Activated CD4-positive, alpha-beta T cell treated with anti-CD3 and anti-CD28 coated beads for 1 hour (primary cell): ENCODE results near the gene DPP6.

Experiments used
- DNase-seq: peaks from one replicate; pipeline ENCODE4 v3.0.0-alpha.2; 2020

DPP6 gene

DNA sequence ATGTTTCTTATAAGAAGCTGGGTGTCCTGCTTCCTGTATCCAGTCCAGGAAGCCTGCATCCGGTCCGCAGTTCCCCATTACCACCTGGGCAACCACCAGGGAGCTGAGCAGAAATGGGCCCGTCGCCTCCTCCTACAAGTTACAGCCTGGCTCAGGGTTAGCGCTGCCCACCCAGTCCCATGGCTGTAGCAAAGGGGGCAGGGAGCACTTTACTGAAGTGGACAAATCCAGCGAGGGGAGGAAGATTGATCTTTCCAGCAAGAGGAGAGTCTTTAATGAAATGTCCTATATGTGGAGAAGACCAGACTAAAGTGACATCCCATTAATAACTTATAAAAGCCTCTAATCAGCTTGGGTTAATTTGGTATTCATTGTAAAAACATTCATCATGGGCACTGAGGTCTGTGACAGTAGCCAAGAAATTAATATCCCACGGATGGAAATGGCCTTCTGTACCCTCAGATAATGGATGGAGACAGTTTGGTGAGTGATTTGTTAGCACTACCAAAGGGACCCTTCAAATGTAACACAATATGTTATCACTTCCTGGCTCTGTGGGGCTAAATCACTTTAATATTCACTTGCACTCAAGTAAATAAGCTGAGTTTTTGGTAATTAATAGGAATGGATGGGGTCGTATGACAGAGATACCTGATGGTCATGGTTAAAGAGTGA is 627.3 kb downstream of the DPP6 start:
- DNase-seq: no peak

- no peak for DNase-seq
These were observed 628.9 kb downstream of the DPP6 start for GRCh38 chr7:154680894-154681659.

DNA sequence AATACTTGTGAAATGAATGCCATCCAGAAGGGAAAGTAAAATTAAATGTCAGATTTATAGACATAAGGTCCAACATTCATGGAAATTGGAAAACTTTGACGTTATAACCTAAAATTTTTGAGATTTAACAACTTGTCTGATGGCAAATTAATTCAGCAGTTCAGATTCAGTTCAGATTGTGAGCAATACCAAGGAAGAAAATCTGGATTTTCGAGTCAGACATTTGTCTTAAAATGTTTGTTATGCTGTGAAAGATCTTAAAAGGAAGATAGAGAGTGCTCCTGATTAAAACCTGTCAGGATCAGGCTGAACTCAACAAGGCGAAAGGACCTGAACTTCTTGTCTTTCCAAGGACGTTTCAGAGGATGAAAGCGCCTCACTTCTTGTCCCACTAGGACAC is 629.8 kb downstream of the DPP6 start:
- DNase-seq: no peak

DNA sequence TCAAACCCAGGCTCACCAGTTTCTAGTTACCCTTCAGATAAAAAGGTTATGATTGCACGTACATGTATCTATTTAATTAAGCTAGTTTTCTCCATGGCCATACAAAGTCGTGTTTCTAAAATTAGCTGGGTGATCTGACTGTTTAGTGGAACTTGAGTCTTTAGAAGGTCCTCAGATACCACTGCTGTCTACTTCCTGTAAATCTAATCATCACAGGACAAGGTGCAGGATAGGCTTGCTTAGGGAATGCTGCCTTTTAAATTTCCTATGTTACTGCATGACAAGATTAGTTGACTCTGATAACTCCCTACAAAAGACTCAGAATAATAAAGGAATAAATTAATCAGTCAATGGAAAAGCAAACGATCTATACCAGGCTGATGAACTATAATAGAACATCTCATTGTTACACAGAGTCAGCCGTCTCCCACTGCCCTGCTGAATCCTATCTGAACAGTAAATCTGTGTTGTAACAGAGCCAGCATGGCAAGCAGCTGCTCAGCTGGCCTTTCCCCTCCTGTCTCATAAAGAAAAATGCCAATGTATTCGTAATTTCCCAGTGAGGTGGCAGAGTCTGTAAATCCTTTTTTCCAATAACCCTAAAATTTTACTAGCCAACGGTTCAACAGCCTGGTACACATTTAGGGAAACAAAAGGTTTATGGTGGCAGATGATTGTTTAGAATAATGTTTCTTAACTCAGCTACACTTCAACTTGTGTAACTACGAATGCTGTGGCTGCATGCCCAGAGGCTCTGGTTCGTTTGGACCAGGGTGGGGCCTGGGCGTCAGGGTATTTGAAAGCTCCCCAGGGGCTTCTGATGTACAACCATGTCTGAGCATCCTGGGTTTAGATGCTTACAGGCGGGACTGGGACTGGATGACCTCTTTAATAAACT is 632.7 kb downstream of the DPP6 start:
- no peak for DNase-seq

DNA sequence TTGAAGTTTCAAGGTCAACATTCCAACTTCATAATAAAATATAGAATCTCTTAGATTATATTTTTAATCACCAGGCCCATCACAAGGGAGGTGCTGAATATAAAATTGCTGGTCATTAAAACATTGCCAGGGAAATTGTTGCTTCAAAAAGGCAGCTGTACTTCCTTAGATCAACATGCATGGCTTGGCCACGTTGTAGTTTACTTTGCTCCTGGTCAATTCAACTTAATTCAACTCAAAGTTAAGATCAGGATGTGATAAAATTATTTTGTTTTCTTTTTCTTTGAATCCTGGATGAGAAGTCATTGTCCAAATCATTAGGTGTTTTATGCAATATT is 633.3 kb downstream of the DPP6 start:
- DNase-seq: no peak

DNA sequence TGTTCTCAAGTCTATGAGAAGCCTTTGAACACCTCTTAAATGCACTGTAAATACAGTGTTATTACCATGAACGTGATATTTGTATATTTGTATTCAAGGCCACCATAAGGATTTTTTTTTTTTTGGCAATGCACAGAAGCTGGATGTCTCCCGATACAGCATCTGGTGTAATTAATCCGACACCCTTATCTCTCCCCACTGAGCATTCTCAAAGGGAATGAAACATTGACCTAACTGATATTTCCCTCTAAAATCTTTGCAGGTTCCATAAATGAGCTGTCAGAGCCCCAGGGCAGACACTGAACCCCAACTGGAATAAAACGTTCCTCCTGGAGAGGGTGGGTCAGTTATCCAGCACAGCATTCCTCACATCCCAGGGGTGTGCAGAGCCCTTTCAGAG is 634.1 kb downstream of the DPP6 start:
- no peak for DNase-seq

DNA sequence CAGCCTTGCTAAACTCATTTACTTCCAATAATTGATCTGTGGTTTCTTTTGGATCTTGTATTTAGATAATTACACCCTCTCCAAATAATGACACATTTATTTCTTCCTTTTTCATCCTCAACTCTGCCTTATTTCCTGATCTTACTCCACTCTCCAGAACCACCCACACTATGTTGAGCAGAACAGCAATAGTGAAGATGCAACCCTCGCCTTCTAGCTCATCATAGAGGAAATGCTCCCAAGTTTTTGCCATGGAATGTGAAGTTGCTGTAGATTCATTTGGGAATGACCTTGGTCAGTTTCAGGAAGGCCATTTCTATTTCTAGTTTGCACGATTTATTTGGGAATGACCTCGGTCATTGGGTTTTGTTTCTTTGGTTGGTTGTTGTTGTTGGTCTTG is 636.8 kb downstream of the DPP6 start:
- DNase-seq: no peak

- no peak for DNase-seq
These were observed 638.2 kb downstream of the DPP6 start for GRCh38 chr7:154690411-154690810.

DNA sequence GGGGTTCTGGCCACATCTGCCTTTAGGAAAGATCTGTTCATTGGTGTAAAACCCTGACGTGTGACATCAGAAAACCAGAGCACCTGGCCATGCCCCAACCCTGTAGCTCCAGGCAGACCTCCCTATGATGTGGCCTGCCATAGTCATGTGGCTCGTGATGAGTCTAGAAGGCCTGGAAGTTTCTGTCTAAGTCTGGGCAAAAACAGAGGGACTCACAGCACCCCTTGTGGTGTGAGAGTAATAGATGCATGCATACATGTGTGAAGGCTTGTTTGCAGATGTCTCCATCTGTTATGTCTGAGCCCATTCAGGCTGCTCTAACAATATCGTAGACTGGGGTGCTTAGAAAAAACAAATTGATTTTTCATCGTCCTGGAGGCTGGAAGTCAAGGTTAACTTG is 641.5 kb downstream of the DPP6 start:
- DNase-seq: no peak

DNA sequence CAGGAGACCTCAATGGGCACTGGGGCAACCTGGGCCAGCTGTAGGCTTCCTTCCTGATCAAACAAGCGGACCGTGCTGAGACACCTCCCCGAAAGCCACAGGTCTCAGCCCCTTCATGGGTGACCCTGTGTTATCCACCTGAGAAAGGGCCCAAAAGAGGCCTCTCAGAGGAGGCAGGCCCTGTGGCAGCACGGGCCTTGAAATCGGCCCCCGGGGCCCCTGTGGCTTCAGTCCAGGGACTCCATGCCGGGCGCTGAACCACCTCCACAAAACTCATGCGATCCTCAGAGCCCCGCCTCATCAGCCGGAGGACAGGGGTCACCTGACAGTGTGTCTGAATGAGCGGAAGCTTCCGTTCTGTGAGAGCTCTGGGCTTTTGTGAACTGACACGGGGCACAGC is 643.6 kb downstream of the DPP6 start:
- no peak for DNase-seq

- DNase-seq: no peak
These were observed 644.4 kb downstream of the DPP6 start for GRCh38 chr7:154696556-154696955.

DNA sequence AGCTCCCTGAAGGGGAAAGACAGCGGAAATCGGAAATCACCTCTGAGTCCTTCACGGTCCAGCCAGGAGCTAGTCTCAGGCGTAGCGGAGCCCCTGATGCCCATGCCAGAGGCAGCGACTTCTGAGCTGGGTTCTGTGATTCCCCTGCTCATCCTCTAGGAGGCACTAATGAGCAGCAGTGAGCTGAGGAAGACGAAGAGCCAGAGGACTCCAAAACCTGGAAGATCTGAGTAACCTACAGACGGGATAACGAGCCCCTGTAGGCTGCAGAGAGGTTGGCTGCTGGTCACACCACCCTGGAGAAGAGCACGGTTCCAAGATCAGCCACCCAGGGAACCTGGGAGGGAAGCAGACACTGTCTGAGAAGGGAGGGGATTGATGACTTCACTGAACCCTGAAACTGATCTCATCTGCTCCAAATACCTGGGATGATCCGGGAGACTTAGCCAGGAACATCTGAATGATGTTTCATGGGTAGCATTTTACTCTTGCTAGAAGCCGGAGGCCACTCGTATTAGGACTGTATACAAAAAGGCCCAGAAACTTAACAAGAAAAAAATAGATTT is 646.6 kb downstream of the DPP6 start:
- DNase-seq: no peak

- no peak for DNase-seq
These were observed 647.2 kb downstream of the DPP6 start for GRCh38 chr7:154699417-154699816.

- DNase-seq: no peak
These were observed 657.8 kb downstream of the DPP6 start for GRCh38 chr7:154709840-154710520.

- no peak for DNase-seq
These were observed 667.8 kb downstream of the DPP6 start for GRCh38 chr7:154720016-154720415.

GRCh38 chr7:154721086-154721485 is 668.9 kb downstream of the DPP6 start:
- no peak for DNase-seq

DNA sequence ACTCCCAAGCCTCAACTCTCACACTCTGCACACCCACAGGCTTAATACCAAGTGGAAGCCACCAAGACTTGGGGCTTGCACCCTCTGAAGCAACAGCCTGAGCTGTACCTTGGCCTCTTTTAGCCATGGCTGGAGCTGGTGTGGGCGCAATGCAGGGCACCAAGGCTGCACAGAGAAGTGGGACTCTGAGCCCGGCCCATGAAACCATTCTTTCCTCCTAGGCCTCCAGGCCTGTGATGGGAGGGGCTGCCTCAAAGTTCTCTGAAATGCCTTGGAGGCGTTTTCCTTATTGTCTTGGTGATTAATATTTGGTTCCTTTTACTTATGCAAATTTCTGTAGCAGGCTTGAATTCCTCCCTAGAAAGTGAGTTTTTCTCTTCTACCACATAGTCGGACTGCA is 674.2 kb downstream of the DPP6 start:
- no peak for DNase-seq

GRCh38 chr7:154729056-154729455 is 676.9 kb downstream of the DPP6 start:
- no peak for DNase-seq

DNA sequence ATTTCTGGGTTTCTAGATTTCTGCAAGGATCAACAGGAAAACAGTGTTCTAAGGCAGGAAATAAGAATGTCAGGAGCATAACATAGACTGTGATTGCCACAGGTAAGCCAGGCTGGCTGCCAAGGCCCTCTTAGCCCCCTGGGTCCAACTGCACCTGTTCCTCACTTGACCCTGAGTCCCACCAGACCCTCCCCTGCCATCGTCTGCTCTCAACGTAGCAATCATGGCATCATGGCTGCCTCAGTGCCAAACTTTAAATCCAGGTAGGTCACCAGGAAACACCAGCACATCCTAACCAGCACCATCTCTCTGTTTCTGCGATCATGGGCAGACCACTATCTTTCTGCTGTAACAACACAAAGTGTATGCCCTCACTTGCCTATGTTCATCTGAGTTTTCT is 683.6 kb downstream of the DPP6 start:
- DNase-seq: no peak

- no peak for DNase-seq
These were observed 684.2 kb downstream of the DPP6 start for GRCh38 chr7:154736389-154736788.

DNA sequence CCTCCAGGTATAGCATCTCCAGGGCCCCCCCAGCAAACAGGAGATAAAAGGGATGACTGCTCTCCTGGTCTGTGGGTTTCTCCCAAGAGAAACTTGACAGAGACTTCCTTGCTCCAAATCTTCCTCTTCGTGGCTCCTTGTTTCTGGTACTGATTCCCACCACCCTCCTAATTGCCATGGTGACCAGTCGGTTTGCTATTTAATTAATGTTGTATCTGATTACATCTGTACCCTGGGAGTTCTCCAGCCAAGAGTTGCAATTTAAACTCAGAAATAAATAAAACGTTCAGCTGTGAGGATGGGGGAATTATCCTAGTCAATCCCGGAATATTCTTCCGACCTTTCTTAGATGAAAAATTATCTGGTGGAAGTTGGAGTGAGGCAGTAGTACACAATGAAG is 686.0 kb downstream of the DPP6 start:
- DNase-seq: no peak

GRCh38 chr7:154741131-154741530 is 688.9 kb downstream of the DPP6 start:
- no peak for DNase-seq

DNA sequence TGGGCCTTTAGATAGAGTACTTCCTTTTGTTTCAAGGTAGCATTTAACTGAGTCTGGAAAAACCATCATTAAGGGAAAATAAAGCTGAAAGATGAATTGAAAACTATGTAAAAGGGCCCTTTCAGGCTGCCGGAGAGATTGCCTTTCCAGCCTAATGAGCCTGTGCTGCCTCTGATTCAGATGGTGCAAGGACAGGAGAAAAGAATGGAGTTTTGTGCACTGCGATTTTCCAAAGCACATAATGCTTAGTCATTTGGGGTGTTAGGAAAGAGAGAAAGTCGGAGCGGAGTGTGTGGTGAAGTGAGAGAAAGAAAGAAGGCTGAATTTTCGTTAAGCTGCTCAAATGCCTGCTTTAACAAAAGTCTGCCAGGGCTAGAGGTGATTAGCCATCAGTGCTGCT is 691.0 kb downstream of the DPP6 start:
- no peak for DNase-seq
